ENCODE data around the gene PSMD11.

GRCh38 chr17:32520104-32520701, 75.9 kb downstream of the PSMD11 start:
- TF ChIP-seq CTCF (IDR thresholded peaks at IDR 0.05) (no peak), EP300 (IDR thresholded peaks at IDR 0.05) (no peak)
